GM12878 (cell line): ENCODE data around the gene TCF12.

Source experiments
- CBX3 ChIP-seq: fragments of 200-600 bp; sonication (generic); IDR thresholded peaks from 2 replicates; pipeline ENCODE4 v1.6.1; 2016; ENCODE audit warnings: low read depth, borderline replicate concordance
- JUND ChIP-seq: IDR thresholded peaks from 2 replicates; pipeline ENCODE4 v1.6.1; 2012; ENCODE audit warnings: low read depth, mild to moderate bottlenecking, low read length, improper control_type of control experiment, moderate library complexity
- TF ChIP-seq, protein P1 (sequence below), 3 experiments: IDR thresholded peaks in 2 of 3; conservative IDR thresholded peaks in 1 of 3; 2 replicates each; pipeline ENCODE4 v1.5.1; 2011; ENCODE audit warnings: low read depth in 3 of 3, low read length in 3 of 3, mild to moderate bottlenecking in 3 of 3, control low read depth in 2 of 3, moderate library complexity in 2 of 3, inconsistent platforms in 1 of 3, mixed read lengths in 1 of 3; ENCODE audit not compliant: control insufficient read depth in 2 of 3, insufficient read depth in 1 of 3; ENCODE audit errors: extremely low read depth in 1 of 3

DNA sequence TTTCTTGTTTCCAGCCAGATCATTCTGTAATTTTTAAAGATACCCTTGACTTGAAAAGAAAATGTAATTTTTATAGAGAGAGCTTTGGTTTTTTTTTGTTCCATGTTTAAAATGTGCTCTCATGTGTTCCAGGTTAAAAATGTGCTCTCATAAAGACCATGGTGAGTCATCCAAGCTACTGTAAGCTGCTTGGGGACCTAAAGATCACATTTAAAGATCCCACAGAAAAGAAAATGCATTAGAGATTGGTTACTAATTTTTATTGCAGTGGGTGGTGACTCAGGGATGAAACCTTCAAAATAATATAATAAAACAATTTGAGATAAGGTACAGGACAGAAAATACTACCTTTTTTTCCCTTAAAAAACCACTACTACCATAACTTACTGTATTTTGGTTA lies 11.0 kb downstream of the TCF12 start:
- TF ChIP-seq, protein P1, sequence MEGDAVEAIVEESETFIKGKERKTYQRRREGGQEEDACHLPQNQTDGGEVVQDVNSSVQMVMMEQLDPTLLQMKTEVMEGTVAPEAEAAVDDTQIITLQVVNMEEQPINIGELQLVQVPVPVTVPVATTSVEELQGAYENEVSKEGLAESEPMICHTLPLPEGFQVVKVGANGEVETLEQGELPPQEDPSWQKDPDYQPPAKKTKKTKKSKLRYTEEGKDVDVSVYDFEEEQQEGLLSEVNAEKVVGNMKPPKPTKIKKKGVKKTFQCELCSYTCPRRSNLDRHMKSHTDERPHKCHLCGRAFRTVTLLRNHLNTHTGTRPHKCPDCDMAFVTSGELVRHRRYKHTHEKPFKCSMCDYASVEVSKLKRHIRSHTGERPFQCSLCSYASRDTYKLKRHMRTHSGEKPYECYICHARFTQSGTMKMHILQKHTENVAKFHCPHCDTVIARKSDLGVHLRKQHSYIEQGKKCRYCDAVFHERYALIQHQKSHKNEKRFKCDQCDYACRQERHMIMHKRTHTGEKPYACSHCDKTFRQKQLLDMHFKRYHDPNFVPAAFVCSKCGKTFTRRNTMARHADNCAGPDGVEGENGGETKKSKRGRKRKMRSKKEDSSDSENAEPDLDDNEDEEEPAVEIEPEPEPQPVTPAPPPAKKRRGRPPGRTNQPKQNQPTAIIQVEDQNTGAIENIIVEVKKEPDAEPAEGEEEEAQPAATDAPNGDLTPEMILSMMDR (IDR thresholded peaks at IDR 0.05 in 2 of 3, conservative IDR thresholded peaks at IDR 0.05 in 1 of 3; ENCODE audit: control insufficient read depth in 2 of 3, extremely low read depth in 1 of 3, insufficient read depth in 1 of 3, low read depth in 3 of 3, low read length in 3 of 3) = no peak
- no peak for TF ChIP-seq CBX3
- TF ChIP-seq JUND = no peak
